Lower leg skin (tissue), 3 donors: ENCODE measurements around the gene NOP10.

Experiments
- POLR2A ChIP-seq, 2 donors: fragments of 450-650 bp; IDR thresholded peaks; one replicate each; pipeline ENCODE4 v1.6.1; 2016 to 2017; ENCODE audit warnings: antibody characterized with exemption in 2 of 2, mild to moderate bottlenecking in 1 of 2, moderate library complexity in 1 of 2
- TF ChIP-seq, protein P1 (sequence below), 3 donors: fragments of 450-650 bp; IDR thresholded peaks; one replicate each; pipeline ENCODE4 v1.5.1; 2016; ENCODE audit warnings: antibody characterized with exemption in 3 of 3, mild to moderate bottlenecking in 3 of 3, moderate library complexity in 2 of 3

DNA sequence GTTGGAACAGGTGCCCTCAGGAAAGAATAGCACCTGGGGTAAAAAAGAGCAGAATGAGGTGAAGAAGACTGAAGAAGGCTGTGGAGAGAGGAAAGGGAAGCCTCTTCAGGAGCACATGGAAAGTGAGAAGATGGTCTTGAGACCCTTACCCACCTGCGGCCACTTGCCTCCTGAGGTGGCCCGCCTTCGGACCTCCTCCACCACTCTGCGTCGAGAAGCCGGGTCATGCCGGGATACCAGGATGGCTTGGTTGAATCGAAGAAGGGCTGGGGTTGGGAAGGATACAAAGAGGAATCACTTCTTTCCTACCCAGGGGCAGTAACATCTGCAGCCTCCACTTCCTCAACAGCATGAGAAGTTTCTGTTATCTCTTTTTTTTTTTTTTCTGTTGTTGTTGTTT is 21.1 kb upstream of the NOP10 start:
- TF ChIP-seq, protein P1, sequence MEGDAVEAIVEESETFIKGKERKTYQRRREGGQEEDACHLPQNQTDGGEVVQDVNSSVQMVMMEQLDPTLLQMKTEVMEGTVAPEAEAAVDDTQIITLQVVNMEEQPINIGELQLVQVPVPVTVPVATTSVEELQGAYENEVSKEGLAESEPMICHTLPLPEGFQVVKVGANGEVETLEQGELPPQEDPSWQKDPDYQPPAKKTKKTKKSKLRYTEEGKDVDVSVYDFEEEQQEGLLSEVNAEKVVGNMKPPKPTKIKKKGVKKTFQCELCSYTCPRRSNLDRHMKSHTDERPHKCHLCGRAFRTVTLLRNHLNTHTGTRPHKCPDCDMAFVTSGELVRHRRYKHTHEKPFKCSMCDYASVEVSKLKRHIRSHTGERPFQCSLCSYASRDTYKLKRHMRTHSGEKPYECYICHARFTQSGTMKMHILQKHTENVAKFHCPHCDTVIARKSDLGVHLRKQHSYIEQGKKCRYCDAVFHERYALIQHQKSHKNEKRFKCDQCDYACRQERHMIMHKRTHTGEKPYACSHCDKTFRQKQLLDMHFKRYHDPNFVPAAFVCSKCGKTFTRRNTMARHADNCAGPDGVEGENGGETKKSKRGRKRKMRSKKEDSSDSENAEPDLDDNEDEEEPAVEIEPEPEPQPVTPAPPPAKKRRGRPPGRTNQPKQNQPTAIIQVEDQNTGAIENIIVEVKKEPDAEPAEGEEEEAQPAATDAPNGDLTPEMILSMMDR (IDR thresholded peaks at IDR 0.05), result no peak
- TF ChIP-seq POLR2A (IDR thresholded peaks at IDR 0.05), result no peak
